LoVo (cell line): ENCODE data around the gene SRPK1.
A peak's percentile ranks its signal among the peaks of the same experiment; 100 is the strongest.
"Not testable (repeated sequence)": the region's sequence is repeated elsewhere in the genome, so short reads cannot be mapped to it uniquely, and the experiment has no call there.

Experiments
- DNase-seq: peaks from one replicate; pipeline ENCODE4 v3.0.0-alpha.2; 2016; ENCODE audit warnings: low spot score

Gene SRPK1

DNA sequence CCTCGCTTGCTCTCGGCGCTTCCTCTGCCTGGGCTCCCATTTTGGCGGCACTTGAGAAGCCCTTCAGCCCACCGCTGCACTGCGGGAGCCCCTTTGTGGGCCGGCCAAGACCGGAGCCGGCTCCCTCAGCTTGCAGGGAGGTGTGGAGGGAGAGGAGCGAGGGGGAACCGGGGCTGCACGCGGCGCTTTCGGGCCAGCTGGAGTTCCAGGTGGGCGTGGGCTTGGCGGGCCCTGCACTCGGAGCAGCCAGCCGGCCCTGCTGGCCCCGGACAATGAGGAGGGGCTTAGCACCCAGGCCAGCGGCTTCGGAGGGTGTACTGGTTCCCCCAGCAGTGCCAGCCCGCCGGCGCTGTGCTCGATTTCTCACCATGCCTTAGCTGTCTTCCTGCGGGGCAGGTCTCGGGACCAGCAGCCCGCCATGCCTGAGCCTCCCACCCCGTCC lies 10.2 kb upstream of the SRPK1 start:
- no peak for DNase-seq

DNA sequence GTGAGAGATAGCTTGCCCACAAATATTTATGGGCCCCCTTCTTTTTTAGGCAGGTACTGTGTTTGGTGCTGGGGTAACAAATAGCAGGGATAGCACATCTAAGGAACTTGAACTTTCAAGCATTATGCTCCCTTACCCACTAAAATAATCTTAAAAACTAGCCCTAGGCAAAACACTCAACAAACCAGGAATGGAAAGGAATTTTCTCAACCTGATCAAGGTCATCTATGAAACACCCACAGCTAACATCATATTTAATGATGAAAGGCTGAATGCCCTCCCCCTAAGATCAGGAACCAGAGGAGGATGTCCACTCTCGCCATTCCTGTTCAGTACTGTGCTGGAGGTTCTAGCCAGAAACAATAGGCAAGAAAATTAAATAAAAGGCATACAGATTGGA lies 8.7 kb upstream of the SRPK1 start:
- no peak for DNase-seq

DNA sequence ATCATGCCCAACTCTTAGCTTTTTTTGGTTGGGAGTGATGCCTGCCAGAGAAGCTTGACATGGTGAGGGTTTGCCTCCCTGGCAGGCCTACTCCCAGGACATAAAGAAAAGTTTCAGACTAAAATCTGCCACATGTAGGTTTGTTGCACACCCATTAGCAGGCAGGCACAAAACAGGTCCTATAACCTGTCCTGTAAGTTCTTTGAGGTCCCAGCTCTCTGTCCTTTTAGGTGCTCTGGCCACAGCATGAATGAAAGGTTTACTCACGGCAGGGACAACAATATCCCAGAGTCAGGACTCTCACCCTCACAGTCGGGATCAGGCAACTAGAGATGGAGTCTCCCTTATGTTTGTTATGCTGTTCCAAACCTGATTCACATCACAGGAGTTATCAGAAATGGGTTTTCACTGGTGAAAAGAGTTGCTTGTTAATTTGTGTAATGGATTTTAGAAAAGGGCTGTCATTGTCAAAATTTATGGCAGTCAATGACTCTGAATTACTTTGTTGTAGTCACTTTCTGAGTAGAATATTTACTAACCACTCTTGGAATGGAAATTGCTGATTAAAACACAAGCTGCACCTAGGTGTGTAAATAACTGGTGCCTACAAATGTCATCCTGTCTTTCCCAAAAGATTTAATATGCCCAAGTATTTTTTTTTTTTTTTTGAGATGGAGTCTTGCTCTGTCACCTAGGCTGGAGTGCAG lies 5.8 kb upstream of the SRPK1 start:
- no peak for DNase-seq

DNA sequence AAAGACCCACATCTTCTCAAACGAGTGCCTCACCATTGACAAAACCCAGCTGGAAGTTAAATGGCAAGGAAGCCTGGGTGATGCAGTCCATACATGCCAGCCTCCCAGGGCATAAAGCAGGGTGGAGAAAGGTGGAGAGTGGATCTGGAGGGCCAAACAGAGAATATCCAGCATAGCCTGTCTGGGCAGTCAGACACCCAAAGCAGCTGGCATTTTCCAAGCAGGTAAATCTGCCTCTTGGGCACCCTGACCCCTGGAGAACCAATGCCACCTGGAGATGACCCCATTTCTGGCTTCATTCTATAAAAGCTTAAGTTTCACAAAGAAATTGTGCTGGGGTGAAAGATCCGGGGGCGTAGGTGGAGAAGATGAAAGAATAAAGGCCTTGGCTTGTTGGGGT lies 5.1 kb upstream of the SRPK1 start:
- no peak for DNase-seq

DNA sequence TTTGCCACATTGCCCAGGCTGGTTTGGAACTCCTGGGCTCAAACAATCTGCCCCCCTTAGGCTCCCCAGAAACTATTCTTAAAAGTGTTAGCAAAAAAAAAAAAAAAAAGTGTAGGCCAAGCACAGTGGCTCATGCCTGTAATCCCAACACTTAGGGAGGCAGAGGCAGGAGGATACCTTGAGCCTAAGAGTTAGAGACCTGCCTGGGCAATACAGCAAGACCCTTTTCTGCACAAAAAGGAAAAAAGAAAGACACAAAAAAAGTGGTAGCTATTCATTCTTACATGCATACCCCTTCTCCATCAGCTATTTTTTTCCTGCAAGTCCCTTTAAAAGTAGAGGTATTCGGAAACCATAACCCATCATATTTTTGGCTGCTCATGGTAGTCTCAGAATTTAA lies 3.2 kb upstream of the SRPK1 start:
- DNase-seq, result no peak

DNA sequence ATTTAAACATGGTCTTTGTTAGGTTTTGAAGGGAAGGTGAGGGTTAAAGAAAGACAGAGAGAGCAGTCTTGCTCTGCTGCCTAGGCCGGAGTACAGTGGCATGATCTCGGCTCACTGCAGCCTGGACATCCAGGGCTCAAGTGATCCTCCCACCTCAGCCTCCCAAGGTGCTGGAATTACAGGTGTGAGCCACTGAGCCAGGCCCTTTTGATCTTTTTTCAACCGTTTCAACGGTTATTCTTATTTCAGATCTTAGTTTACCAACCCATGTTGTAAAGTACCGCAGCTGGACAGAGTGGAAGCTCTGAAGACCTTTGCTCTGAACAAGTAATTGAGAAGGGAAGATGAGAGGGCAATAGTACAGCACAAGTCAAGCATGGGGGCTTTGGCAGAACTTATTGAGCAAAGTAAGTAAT lies 1.2 kb upstream of the SRPK1 start:
- DNase-seq, result no peak

DNA sequence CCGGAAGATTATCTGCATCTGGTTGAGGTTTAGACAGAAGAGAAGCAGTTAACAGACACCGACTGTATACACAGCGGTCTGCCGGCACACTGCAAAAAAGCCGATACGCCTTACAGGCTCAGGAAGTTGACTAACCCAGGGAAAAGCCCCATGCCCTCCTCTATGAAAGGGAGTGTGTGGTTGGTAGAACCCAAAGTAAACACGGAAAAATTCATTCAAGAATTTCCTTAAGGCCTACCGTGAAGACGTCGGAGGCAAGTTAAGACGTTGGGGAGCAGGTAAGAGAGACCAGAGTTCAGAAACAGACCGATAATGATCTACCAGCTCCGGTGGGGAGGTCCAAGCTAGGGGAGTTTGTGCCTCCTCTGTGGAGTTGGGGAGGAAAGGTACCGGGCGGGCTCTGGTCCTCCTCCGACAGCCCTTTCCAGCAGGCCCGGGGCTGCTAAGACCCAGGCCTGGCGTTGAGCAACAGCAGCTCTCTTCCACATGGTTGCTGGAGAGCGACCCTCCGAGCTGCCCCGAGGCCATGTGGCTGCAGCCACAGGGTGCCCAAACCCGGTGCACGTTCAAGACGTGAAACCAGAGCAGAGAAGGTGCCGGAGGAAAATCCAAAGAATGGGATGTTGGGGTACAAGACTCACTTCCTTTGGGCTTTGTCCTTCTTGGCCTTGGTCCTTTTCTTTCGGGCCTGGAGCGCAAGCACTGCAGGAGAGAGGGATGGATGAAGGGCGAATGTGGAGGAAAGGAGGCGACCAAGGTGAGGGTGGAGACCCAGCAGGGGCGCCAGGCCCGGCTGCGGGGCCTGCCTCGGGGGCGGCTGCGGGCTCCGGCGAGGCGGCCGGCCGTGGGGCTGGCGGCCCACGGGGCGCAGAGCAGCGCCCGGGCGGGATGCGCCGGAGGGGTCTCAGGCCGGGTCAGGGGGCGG lies 809 bp downstream of the SRPK1 start:
- DNase-seq, result peak; percentile 12

DNA sequence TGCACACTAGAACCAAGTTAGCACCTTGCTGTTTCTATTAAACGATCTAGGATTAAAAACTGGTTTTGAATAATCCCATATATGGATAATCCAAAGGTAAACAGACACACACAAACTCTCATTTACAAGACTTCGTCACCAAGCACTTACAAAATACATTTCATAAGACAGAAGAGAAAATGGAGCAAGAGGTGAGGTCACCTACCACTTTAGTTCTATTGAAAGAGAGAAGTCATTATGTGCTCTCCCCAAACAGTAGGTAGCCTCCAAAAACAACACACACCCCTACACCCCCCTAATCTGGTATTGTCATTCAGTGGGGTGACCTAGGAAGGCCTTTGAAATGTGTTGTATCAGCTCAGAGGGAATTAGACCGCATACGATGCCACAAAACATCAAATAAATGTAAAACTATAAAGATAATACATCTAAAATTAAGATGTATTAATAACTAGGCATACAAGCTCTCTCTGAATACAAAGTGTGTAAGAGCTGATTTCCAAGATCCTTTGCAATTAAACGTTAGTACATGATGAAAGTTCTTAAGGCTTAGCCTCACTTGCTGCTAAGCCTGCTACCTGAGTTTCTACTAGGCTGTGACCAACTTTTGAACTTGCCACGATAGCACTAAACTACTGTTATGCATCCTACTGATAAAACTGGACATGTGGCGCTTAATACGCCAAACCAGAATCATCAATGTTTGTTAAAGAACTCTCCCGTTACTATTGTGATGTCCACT lies 1.6 kb downstream of the SRPK1 start:
- no peak for DNase-seq

DNA sequence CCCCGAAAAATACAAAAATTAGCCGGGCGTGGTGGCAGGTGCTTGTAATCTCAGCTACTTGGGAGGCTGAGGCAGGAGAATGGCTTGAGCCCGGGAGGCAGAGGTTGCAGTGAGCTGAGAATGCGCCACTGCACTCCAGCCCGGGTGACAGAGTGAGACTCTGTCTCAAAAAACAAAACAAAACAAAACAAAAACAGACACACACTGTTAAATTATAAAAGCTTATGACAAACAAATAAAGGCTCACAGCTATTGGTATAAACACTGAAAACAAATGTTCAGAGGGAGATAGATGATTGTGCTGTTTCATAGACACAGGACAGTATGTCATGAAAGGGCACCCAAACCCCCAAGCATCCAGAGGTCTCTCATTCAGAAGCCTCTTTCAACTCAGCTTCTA lies 4.0 kb downstream of the SRPK1 start:
- not testable (repeated sequence) for DNase-seq

DNA sequence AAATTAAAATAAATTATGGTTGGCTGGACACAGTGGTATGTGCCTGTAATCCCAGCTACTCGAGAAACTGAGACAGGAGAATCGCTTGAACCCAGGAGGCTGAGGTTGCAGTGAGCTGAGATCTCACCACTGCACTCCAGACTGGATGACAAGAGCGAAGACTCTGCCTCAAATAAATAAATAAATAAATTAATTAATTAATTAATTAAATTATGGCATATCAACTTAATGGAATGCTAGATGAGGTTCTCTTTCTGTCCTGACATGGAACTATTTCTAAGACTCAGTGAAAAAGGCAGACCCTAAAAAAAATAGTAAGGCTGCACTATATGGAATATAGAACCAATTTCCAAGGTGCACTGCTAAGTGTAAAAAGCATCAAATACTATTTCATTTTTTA lies 4.8 kb downstream of the SRPK1 start:
- no peak for DNase-seq

DNA sequence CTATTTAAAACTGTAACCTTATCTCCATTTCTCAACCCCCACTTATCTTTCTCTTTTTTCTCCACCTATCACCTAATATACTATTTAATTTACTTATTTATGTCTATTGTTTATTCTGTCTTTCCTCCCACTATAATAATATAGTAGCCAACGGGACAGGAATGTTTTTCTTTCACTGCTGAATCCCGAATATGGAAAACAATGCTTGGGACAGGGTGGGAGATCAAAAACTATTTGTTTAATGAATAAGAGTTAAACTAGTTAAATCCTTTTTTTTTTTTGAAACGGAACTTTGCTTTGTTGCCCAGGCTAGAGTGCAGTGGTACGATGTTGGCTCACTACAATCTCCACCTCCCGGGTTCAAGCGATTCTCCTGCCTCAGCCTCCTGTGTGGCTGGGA lies 6.4 kb downstream of the SRPK1 start:
- no peak for DNase-seq

DNA sequence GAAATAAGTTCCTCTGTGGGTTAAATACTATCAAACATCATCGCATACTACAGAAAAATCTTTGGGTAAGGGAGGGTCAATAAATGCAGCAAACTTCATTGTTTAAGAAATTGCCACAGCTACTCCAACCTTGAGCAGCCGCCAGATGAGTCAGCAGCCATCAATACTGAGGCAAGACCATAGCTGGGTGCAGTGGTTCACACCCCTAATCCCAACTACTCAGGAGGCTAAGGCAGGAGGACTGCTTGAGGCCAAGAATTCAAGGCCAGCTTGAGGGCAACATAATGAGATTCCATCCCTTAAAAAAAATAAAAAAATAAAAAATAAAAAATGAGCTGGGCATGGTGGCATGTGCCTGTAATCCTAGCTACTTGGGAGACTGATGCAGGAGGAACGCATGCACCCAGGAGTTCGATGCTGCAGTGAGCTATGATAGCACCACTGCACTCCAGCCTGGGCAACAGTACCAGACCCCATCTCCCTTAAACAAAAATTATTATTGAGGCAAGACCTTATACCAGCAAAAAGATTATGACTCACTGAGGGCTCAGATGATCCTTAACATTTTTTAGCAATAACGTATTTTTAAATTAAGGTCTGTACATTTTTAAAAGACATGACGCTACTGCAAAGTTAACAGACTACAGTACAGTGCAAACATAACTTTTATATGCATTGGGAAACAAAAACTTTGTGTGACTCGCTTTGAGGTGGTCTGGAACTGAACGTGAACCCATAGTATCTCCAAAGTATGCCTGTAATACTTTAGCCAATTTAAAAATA lies 8.8 kb downstream of the SRPK1 start:
- no peak for DNase-seq

DNA sequence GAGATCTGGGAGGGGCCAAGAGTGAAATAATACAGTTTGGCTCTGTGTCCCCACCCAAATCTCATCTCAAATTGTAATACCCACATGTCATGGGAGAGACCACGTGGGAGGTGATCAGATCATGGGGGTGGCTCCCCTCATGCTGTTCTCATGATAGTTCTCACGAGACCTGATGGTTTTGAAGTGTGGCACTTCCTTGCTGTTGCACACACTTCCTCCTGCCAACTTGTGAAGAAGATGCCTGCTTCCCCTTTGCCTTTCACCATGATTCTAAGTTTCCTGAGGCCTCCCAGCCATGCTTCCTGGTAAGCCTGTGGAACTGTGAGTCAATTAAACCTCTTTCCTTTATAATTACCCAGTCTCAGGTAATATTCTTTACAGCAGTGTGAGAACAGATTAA lies 11.3 kb downstream of the SRPK1 start:
- DNase-seq, result not testable (repeated sequence)

DNA sequence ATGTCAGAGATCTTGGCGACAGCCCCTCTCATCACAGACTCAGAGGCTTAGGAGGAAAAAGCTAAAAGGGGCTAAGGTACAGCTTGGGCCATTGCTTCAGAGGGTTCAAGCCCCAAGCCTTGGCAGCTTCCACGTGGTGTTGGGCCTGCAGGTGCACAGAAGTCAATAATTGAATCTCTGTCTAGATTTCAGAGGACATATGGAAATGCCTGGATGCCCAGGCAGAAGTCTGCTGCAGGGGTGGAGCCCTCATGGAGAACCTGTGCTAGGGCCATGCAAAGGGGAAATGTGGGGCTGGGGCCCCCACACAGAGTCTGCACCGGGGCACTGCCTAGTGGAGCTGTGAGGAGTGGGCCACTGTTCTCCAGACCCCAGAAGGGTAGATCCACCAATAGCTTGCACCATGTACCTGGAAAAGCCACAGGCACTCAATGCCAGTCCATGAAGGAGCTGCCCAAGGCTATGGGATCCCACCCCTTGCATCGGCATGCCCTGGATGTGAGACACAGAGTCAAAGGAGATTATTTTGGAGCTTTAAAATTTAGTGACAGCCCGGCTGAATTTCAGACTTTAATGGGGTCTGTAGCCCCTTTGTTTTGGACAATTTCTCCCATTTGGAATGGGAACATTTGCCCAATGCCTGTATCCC lies 12.0 kb downstream of the SRPK1 start:
- not testable (repeated sequence) for DNase-seq

DNA sequence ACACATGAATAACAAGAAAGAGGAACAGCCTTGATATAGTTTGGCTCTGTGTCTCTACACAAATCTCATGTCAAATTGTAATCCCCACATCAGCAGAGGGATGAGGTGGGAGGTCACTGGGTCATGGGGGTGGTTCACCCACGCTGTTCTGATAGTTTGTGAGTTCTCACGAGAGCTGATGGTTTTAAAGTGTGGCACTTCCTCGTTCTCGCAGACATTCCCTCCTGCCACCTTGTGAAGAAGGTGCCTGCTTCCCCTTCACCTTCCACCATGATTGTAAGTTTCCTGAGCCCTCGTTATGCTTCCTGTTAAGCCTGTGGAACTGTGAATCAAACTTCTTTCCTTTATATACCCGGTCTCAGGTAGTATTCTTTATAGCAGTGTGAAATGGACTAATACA lies 13.1 kb downstream of the SRPK1 start:
- no peak for DNase-seq

DNA sequence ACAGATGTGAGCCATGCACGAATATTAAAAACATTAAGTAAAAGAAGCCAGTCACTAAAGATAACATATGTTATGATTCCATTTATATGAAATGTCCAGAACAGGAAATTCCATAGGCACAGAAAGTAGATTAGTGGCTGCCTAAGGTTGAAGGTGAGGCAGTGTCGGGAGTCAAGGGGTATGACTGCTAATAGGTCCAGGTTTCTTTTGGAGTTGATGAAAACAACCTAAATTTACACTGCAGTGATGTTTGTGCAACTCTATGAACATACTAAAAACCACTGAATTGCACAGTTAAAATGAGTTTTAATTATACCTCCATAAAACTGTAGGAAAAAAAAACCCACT lies 14.4 kb downstream of the SRPK1 start:
- DNase-seq, result no peak

DNA sequence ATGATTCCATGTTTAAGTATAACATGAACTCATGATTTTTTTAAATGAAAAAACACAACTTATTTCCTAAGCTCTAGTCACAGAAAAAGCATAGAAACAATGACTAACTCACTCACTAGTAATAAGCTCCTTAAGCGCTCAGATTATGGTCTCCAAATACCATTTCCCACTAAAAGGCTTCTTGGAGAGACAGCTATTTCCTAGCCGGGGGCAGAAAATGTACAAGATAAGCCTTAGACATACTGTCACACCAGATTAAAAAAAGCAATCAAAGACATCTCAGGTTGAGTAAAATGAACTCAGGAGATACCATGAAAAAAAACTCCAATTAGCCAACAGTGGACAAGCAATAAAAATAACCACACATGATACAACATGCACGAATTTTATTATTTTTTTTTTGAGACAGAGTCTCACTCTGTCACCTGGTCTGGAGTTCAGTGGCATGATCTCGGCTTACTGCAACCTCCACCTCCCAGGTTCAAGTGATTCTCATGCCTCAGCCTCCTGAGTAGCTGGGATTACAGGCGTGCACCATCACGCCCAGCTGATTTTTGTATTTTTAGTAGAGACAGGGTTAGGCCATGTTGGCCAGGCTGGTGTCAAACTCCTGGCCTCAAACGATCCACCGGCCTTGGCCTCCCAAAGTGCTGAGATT lies 14.9 kb downstream of the SRPK1 start:
- no peak for DNase-seq

DNA sequence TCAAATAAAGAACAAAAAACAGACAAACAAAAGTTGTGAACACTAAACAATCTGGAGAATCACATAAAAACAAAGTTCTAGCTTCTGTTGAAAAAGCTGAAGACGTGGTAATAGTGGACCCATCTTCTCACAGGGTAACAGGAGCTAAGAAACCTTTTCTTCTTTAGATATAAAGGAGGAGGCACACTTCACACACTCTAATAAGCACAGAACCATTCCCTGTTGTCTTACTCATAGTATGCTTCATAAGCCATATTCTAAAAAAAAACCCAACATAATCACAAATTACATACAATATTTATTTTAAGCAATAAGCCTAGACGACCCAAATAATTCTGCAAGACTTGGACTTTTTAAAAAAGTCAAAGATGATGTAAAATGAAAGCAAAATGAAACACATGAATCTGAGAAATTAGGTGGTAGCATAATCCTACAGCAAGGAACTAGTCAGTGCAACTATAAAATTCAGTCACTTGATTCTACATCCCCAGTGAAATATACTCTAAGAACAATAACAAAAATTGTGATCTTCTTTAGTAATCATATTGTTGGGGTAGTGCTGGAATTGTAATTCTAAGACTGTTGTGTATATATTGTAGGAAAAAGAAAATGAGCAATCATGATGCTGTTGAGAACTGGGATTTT lies 15.6 kb downstream of the SRPK1 start:
- no peak for DNase-seq

DNA sequence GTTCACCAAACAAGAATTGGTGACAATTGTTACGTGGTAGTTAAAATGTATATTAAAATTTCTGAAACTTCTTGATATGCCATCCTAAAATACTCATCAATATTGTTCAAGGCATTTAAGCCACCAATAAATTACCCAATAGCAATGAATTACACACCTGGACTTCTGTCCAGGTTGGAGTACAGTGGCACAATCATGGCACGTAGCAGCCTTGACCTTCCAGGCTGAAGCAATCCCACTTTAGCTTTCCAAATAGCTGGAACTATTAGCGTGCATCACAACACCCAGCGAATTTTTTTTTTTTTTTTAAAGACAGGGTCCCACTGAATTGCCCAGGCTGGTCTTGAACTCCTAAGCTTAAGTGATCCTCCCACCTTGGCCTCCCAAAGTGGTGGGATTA lies 17.2 kb downstream of the SRPK1 start:
- no peak for DNase-seq

DNA sequence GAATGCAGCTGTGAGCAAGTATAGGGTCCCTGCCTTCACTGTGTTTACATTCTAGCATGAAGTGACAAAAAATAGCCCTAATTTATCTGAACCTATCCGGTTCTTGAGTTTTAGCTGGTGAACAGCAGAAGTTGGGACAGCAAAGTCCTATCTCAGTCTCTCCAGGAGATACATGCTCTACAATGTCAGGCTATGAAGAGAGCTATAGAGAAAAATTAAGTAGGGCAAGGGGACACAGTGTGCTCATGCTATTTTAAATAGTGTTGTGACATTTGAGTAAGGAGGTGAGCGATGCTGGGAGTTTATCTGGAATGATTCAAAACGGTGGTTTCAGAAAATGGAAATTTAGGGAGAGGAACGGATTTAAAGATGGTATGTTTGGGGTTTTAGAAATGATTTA lies 20.4 kb downstream of the SRPK1 start:
- no peak for DNase-seq
